Thoracic aorta (tissue), 2 donors: ENCODE results near the gene GCN1. TPM values are rescaled to one million over a fixed set of nuclear protein-coding genes. Genes with fewer than 3 reads are reported as not detected.

Source experiments
- ATAC-seq: fragments of 150-250 bp; one replicate; pipeline ENCODE4 v1.8.0; 2017; ENCODE audit warnings: low read depth; ENCODE audit not compliant: insufficient number of reproducible peaks, low FRiP score
- DNase-seq: peaks from one replicate; pipeline ENCODE4 v3.0.0-alpha.2; 2020; ENCODE audit warnings: low spot score
- H3K27ac ChIP-seq, 2 donors: fragments of 200-600 bp; sonication (generic); 1 replicate in 1 of 2; 2 replicates in 1 of 2; pipeline ENCODE4 v1.5.1; 2016; ENCODE audit warnings: mild to moderate bottlenecking in 2 of 2, moderate library complexity in 2 of 2
- H3K27me3 ChIP-seq: fragments of 200-600 bp; sonication (generic); replicated peaks from 2 replicates; pipeline ENCODE4 v1.6.0; 2016; ENCODE audit warnings: mild to moderate bottlenecking; ENCODE audit not compliant: insufficient read depth
- H3K36me3 ChIP-seq: fragments of 200-600 bp; sonication (generic); one replicate; pipeline ENCODE4 v1.5.1; 2016
- H3K4me1 ChIP-seq, 2 donors: fragments of 200-600 bp; sonication (generic); 1 replicate in 1 of 2; 2 replicates in 1 of 2; pipeline versions ENCODE4 v1.5.1 to v1.6.0; 2016; ENCODE audit warnings: low read depth in 2 of 2, mild to moderate bottlenecking in 1 of 2; ENCODE audit not compliant: control insufficient read depth in 1 of 2
- H3K4me3 ChIP-seq: fragments of 200-600 bp; sonication (generic); 2 replicates; pipeline ENCODE4 v1.5.1; 2016; ENCODE audit warnings: mild to moderate bottlenecking
- H3K9me3 ChIP-seq: fragments of 200-600 bp; sonication (generic); 2 replicates; pipeline ENCODE4 v1.5.1; 2016
- total RNA-seq, 2 donors: library from RNA; depleted of rRNA; stranded (reverse); fragments of >200 nt; gene quantifications; one replicate each; pipeline versions ENCODE4 v1.1.0 to v1.2.3, GENCODE V29; 2016
- TF ChIP-seq, protein P1 (sequence below): fragments of 200-600 bp; sonication (generic); IDR thresholded peaks from one replicate; pipeline ENCODE4 v1.5.1; 2019; ENCODE audit warnings: antibody characterized with exemption

GCN1 gene
- 10 to 100 TPM; 56.8 to 91.5 TPM for total RNA-seq

GRCh38 chr12:120194534-120195395, at the start of gene GCN1:
Gene GCN1 (minus strand): TSS chr12:120194715. CDS start chr12:120194697, 18 bp downstream.
- peaks cover 24% of the 10 kb centered on the region for H3K36me3 ChIP-seq
- DNase-seq = peak; percentile 11
- TF ChIP-seq, protein P1, sequence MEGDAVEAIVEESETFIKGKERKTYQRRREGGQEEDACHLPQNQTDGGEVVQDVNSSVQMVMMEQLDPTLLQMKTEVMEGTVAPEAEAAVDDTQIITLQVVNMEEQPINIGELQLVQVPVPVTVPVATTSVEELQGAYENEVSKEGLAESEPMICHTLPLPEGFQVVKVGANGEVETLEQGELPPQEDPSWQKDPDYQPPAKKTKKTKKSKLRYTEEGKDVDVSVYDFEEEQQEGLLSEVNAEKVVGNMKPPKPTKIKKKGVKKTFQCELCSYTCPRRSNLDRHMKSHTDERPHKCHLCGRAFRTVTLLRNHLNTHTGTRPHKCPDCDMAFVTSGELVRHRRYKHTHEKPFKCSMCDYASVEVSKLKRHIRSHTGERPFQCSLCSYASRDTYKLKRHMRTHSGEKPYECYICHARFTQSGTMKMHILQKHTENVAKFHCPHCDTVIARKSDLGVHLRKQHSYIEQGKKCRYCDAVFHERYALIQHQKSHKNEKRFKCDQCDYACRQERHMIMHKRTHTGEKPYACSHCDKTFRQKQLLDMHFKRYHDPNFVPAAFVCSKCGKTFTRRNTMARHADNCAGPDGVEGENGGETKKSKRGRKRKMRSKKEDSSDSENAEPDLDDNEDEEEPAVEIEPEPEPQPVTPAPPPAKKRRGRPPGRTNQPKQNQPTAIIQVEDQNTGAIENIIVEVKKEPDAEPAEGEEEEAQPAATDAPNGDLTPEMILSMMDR = no peak
- H3K4me1 ChIP-seq = peaks cover 24 to 28% of the 10 kb centered on the region in 2 donors
- H3K27ac ChIP-seq = peak within 1 kb of the TSS; percentile 78 to 82
- no peaks in the 10 kb centered on the region for H3K27me3 ChIP-seq
- peak within 1 kb of the TSS; percentile 87 for H3K4me3 ChIP-seq
- no peaks in the 10 kb centered on the region for H3K9me3 ChIP-seq
- peak; percentile 76 for ATAC-seq

GRCh38 chr12:120242971-120243699, 48.6 kb upstream of the GCN1 start:
- Histone ChIP-seq H3K27me3 (no peaks in the 10 kb centered on the region), H3K36me3 (no peaks in the 10 kb centered on the region), H3K4me3 (no peak overlapping the region), H3K27ac (no peak overlapping the region), H3K9me3 (no peaks in the 10 kb centered on the region), H3K4me1 (peaks cover 14 to 63% of the 10 kb centered on the region in 2 donors)
- TF ChIP-seq, protein P1 = no peak
- DNase-seq (no peak), ATAC-seq (no peak)

DNA sequence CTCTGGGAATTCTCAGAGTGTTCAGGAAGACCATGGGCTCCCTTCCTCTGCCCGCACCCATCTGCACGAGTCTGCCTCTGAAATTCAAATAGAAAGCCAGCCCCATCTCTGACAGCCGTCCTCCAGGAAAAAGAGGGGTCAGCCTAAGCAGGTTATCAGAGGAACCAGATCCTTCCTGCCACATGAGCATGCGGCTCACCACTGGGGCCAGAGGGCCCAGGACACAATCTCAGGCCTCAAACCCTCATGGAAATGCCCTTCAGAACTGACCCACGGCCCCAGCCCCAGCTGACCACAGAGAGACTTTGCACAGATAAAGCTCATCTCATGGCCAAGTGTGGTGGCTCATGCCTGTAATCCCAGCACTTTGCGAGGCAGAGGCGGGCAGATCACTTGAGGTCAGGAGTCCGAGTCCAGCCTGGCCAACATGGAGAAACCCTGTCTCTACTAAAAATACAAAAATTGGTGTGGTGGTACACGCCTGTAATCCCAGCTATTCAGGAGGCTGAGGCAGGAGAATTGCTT, 47.8 kb upstream of the GCN1 start:
- Histone ChIP-seq H3K4me3 (no peak overlapping the region), H3K4me1 (peaks cover 19 to 63% of the 10 kb centered on the region in 2 donors), H3K36me3 (no peaks in the 10 kb centered on the region), H3K27ac (no peak overlapping the region), H3K27me3 (no peaks in the 10 kb centered on the region), H3K9me3 (no peaks in the 10 kb centered on the region)
- DNase-seq (no peak), ATAC-seq (peak; percentile 63)
- TF ChIP-seq, protein P1 = no peak

- H3K4me3 ChIP-seq = no peak overlapping the region
- H3K4me1 ChIP-seq = peaks cover 20 to 63% of the 10 kb centered on the region in 2 donors
- TF ChIP-seq, protein P1 = no peak
- H3K27me3 ChIP-seq = no peaks in the 10 kb centered on the region
- DNase-seq (no peak), ATAC-seq (no peak)
- no peak overlapping the region for H3K27ac ChIP-seq
- H3K36me3 ChIP-seq = no peaks in the 10 kb centered on the region
- H3K9me3 ChIP-seq = no peaks in the 10 kb centered on the region
These were observed 47.2 kb upstream of the GCN1 start for GRCh38 chr12:120241561-120242274.
